Ascending aorta (tissue), 2 donors: ENCODE data around the gene JOSD2. TPM values are rescaled to one million over a fixed set of nuclear protein-coding genes. Genes with fewer than 3 reads are reported as not detected.

ENCODE experiments used
- DNase-seq, 2 donors: peaks; one replicate each; pipeline ENCODE4 v3.0.0-alpha.2; 2019; ENCODE audit warnings: low spot score in 2 of 2
- H3K27ac ChIP-seq, 2 donors: fragments of 200-600 bp; sonication (generic); one replicate each; pipeline ENCODE4 v1.5.1; 2016 to 2017; ENCODE audit warnings: mild to moderate bottlenecking in 1 of 2
- H3K27me3 ChIP-seq: fragments of 200-600 bp; sonication (generic); one replicate; pipeline ENCODE4 v1.5.1; 2017
- H3K36me3 ChIP-seq, 2 donors: fragments of 200-600 bp; sonication (generic); one replicate each; pipeline ENCODE4 v1.5.1; 2016
- H3K4me1 ChIP-seq, 2 donors: fragments of 200-600 bp; sonication (generic); one replicate each; pipeline ENCODE4 v1.5.1; 2016 to 2017; ENCODE audit warnings: mild to moderate bottlenecking in 1 of 2
- H3K4me3 ChIP-seq, 2 donors: fragments of 200-600 bp; sonication (generic); one replicate each; pipeline ENCODE4 v1.5.1; 2016 to 2017; ENCODE audit warnings: mild to moderate bottlenecking in 1 of 2
- H3K9me3 ChIP-seq, 2 donors: fragments of 200-600 bp; sonication (generic); one replicate each; pipeline ENCODE4 v1.5.1; 2016
- CTCF ChIP-seq, 3 experiments: fragments of 200-600 bp in 2 of 3; fragments of 450-650 bp in 1 of 3; sonication (generic) in 2 of 3; IDR thresholded peaks; one replicate each; pipeline ENCODE4 v1.5.1; 2016 to 2019; ENCODE audit warnings: antibody characterized with exemption in 3 of 3, mild to moderate bottlenecking in 1 of 3, moderate library complexity in 1 of 3
- intact Hi-C: fragments of 100-400 bp; cut with DNase I; formaldehyde crosslinking; loops from one replicate; pipeline ENCODE4 v1.15.1; 2023
- total RNA-seq: library from RNA; depleted of rRNA; stranded (reverse); fragments of >200 nt; gene quantifications from one replicate; pipeline ENCODE4 v1.1.0, GENCODE V29; 2016

The JOSD2 gene
- total RNA-seq, 1 donor from 2014 or later: 169 TPM

DNA sequence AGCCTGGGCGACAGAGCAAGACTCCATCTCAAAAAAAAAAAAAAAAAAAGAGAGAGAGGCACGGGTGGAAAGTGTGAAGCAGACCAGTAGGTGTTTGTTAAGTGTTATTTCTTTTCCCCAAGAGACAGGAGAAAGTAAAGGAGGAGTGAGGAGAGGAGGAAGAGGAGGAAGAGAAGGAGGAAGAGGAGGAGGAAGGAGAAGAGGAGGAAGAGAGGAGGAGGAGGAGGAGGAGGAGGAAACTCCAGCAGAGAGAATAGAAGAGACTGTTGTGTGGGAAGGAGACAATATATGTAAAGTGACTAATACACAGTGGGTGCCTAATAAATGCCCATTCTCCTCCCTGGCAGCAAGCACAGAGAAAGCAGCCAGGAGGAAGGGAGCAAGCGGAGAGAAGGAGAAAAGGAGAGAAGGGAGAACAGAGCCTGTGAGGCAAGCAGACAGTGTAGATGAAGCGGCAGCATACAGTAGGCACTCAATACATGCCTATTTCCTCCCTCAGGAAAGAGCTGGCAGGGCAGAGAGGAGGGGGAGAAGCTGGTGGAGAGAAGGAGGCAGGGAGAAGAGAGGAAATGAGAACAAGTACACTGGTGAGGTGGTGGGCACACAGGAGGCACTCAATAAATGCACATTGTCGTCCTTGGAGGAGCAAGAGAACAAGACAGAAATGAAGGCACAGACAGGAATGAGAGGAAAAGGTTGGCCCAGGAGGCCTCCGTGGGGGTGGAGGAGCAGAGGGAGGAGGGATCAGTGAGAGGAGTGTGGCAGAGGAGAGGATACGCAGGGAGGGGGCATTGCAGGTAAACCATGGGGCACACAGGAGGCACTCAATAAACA is 16.6 kb downstream of the JOSD2 start:
- TF ChIP-seq CTCF (IDR thresholded peaks at IDR 0.05): no peak
- H3K27ac ChIP-seq: no peak overlapping the region
- no peaks in the 10 kb centered on the region for H3K9me3 ChIP-seq
- H3K4me1 ChIP-seq: no peaks in the 10 kb centered on the region
- intact Hi-C loops: no loop called here
- DNase-seq: no peak
- no peaks in the 10 kb centered on the region for H3K27me3 ChIP-seq
- H3K36me3 ChIP-seq: no peaks in the 10 kb centered on the region
- H3K4me3 ChIP-seq: no peak overlapping the region

- Histone ChIP-seq H3K27ac (no peak overlapping the region), H3K27me3 (no peaks in the 10 kb centered on the region), H3K36me3 (no peaks in the 10 kb centered on the region), H3K9me3 (no peaks in the 10 kb centered on the region), H3K4me3 (no peak overlapping the region), H3K4me1 (no peaks in the 10 kb centered on the region)
- TF ChIP-seq CTCF (IDR thresholded peaks at IDR 0.05): no peak
- intact Hi-C loops: no loop called here
- no peak for DNase-seq
These were observed 17.8 kb downstream of the JOSD2 start for GRCh38 chr19:50493171-50493570.

DNA sequence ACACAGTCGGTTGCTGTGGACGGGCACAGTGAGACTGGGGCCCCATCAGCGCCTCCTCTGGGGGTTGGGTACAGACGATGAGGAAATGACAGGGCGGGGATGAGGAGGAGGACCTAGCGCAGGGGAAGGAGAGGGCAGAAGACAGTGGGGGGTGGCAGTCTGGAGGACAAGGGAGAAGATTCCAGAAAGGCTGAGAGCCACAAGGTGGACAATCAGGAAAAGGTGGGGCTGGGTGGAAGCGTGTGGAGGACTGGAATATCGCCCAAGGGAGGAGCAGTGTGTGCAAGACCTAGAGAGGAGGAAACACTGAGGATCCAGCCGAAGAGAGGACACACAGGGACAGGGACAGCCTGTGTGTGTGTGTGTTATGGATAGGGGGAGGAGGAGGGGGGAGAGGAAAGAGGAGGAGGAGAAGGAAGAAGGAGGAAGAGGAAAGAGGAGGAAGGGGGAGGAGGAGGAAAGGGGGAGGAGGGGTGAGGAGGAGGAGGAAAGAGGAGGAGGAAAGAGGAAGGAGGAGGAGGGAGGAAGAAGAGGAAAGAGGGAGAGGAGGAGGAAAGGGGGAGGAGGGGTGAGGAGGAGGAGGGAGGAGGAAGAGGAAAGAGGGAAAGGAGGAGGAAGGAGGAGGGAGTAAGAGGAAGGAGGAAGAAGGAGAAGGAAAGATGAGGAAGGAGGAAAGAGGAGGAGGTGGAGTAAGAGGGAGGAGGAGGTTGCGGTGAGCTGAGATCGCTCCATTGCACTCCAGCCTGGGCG is 18.5 kb downstream of the JOSD2 start:
- Histone ChIP-seq H3K36me3 (no peaks in the 10 kb centered on the region), H3K9me3 (no peaks in the 10 kb centered on the region), H3K4me3 (no peak overlapping the region), H3K27me3 (no peaks in the 10 kb centered on the region), H3K4me1 (no peaks in the 10 kb centered on the region), H3K27ac (no peak overlapping the region)
- TF ChIP-seq CTCF (IDR thresholded peaks at IDR 0.05): no peak
- intact Hi-C loops: no loop called here
- no peak for DNase-seq

DNA sequence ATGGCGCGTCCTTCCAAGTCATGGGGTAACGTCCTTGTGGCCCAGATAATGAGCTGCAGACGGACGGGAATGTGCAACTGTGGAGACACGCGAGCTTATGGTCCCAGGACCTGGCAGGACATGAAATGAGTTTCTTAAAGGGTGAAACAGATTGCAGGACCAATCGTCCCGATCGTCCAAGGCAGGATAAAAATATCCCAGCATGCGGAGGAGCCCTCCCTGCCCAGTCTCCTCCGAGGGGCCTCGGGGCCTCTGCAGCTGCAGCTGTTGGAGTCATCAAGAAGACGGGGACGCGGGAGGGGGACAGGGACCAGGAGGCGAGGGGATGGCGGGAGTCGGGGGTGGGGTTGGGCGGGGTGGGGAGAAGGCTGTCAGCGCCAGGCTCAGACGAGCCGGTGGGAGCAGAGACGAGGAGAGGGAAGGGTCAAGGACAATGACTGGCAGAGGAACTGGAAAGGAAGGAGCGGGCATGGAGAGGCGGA is 20.0 kb downstream of the JOSD2 start:
- intact Hi-C loops: no loop called here
- no peak for DNase-seq
- Histone ChIP-seq H3K4me1 (no peaks in the 10 kb centered on the region), H3K36me3 (no peaks in the 10 kb centered on the region), H3K27me3 (no peaks in the 10 kb centered on the region), H3K9me3 (no peaks in the 10 kb centered on the region), H3K27ac (no peak overlapping the region), H3K4me3 (no peak overlapping the region)
- no peak for TF ChIP-seq CTCF (IDR thresholded peaks at IDR 0.05)

- intact Hi-C loops: no loop called here
- no peak for TF ChIP-seq CTCF (IDR thresholded peaks at IDR 0.05)
- DNase-seq: no peak
- Histone ChIP-seq H3K36me3 (no peaks in the 10 kb centered on the region), H3K27me3 (no peaks in the 10 kb centered on the region), H3K9me3 (no peaks in the 10 kb centered on the region), H3K4me1 (no peaks in the 10 kb centered on the region), H3K4me3 (no peak overlapping the region), H3K27ac (no peak overlapping the region)
These were observed 20.6 kb downstream of the JOSD2 start for GRCh38 chr19:50490411-50490811.
